HL-60 (cell line): ENCODE results near the gene BAHCC1.

Experiments used
- DNase-seq, 2 experiments: peaks; one replicate each; pipeline ENCODE4 v3.0.0-alpha.2; 2010 to 2020; ENCODE audit warnings: low read depth in 1 of 2, low spot score in 1 of 2
- H3K27ac ChIP-seq: fragments of 250-450 bp; sonication (Bioruptor Pico); replicated peaks from 2 replicates; pipeline ENCODE4 v1.5.1; 2020; ENCODE audit warnings: mild to moderate bottlenecking, moderate library complexity
- H3K27me3 ChIP-seq: fragments of 250-450 bp; sonication (Bioruptor Pico); 2 replicates; pipeline ENCODE4 v1.5.1; 2021; ENCODE audit warnings: mild to moderate bottlenecking, moderate library complexity; ENCODE audit not compliant: insufficient read depth, poor library complexity, severe bottlenecking
- H3K4me3 ChIP-seq: replicated peaks from 2 replicates; pipeline ENCODE4 v1.5.1; 2011; ENCODE audit warnings: mild to moderate bottlenecking, control low read depth, low read length; ENCODE audit not compliant: insufficient read depth
- CTCF ChIP-seq: IDR thresholded peaks from one replicate; pipeline ENCODE4 v1.5.1; 2011; ENCODE audit warnings: low read length, control low read depth, inconsistent platforms; ENCODE audit not compliant: insufficient read depth
- GABPA ChIP-seq: IDR thresholded peaks from 2 replicates; pipeline ENCODE4 v1.6.1; 2012; ENCODE audit warnings: low read depth
- POLR2AphosphoS5 ChIP-seq: IDR thresholded peaks from 2 replicates; pipeline ENCODE4 v1.6.1; 2012; ENCODE audit warnings: low read depth
- REST ChIP-seq: IDR thresholded peaks from 2 replicates; pipeline ENCODE4 v1.6.1; 2012; ENCODE audit warnings: low read depth; ENCODE audit not compliant: insufficient replicate concordance
- SPI1 ChIP-seq: IDR thresholded peaks from 2 replicates; pipeline ENCODE4 v1.6.1; 2012; ENCODE audit warnings: low read depth, mild to moderate bottlenecking, borderline replicate concordance

BAHCC1 gene

GRCh38 chr17:81514489-81514738 is 119.2 kb downstream of the BAHCC1 start:
- H3K4me3 ChIP-seq, result peak overlapping the region; percentile 75
- H3K27ac ChIP-seq, result peak overlapping the region; percentile 98
- DNase-seq, result no peak

GRCh38 chr17:81514739-81515529 is 119.7 kb downstream of the BAHCC1 start:
- TF ChIP-seq GABPA (no peak; the same call in 1 of the 2 replicates), SPI1 (peak; percentile 50; the same call in 1 of the 2 replicates), REST (no peak), POLR2AphosphoS5 (peak; percentile 36; the same call in 1 of the 2 replicates), CTCF (no peak)
- DNase-seq, result peak in 1 of 2 experiments; percentile 72
- H3K4me3 ChIP-seq, result peak overlapping the region; percentile 75
- peaks cover 7% of the 10 kb centered on the region for H3K27me3 ChIP-seq
- peak overlapping the region; percentile 61 for H3K27ac ChIP-seq

More at GRCh38 chr17:81514489-81514738, 119.2 kb downstream of the BAHCC1 start:
- TF ChIP-seq SPI1 (no peak), REST (no peak), CTCF (no peak), GABPA (no peak), POLR2AphosphoS5 (no peak)
- peaks cover 2% of the 10 kb centered on the region for H3K27me3 ChIP-seq

GRCh38 chr17:81515530-81516041 is 120.3 kb downstream of the BAHCC1 start:
- no peak for DNase-seq
- H3K4me3 ChIP-seq, result peak overlapping the region; percentile 75
- H3K27ac ChIP-seq, result no peak overlapping the region; the same call in 1 of the 2 replicates
- H3K27me3 ChIP-seq, result peaks cover 7% of the 10 kb centered on the region
- TF ChIP-seq POLR2AphosphoS5, result no peak
- no peak for TF ChIP-seq CTCF
- TF ChIP-seq REST, result no peak
- TF ChIP-seq GABPA, result no peak
- no peak for TF ChIP-seq SPI1
